ENCODE results near the gene CHST12. TPM values are rescaled to one million over a fixed set of nuclear protein-coding genes. Genes with fewer than 3 reads are reported as not detected.

CHST12 gene
- total and polyA plus RNA-seq, 2 donors (not counting 1 experiment from before 2014, with no cell fraction given): 25.4 to 27.1 TPM

Small RNAs within 50 kb of the gene (small RNA-seq; reads per million reads assigned to genes)
- not detected for gene AC004840.2 (ENCODE audit: insufficient read length, low read depth, low replicate concordance)

Other genes starting within 250 kb of the CHST12 start
- 106 and 110 TPM in 2 replicates for gene MAD1L1, start 170.7 kb upstream of the CHST12 start, total RNA-seq
- gene MAD1L1, start 170.7 kb upstream of the CHST12 start, polyA plus RNA-seq: 55.5 and 86.7 TPM in 2 replicates
- gene MRM2, start 161.4 kb upstream of the CHST12 start, total RNA-seq: 29.0 and 30.7 TPM in 2 replicates
- 9.2 and 9.6 TPM in 2 replicates for gene MRM2, start 161.4 kb upstream of the CHST12 start, polyA plus RNA-seq
- gene NUDT1, start 161.4 kb upstream of the CHST12 start, total RNA-seq: 20.3 and 22.9 TPM in 2 replicates
- gene NUDT1, start 161.4 kb upstream of the CHST12 start, polyA plus RNA-seq: 15.6 and 21.1 TPM in 2 replicates
- 126 and 144 TPM in 2 replicates for gene SNX8, start 89.2 kb upstream of the CHST12 start, total RNA-seq
- 27.6 and 64.4 TPM in 2 replicates for gene SNX8, start 89.2 kb upstream of the CHST12 start, polyA plus RNA-seq
- 146 and 152 TPM in 2 replicates for gene EIF3B, start 48.8 kb upstream of the CHST12 start, total RNA-seq
- gene EIF3B, start 48.8 kb upstream of the CHST12 start, polyA plus RNA-seq: 69.3 and 119 TPM in 2 replicates
- gene GRIFIN, start 72.8 kb downstream of the CHST12 start, total RNA-seq: not detected in 2 replicates
- gene GRIFIN, start 72.8 kb downstream of the CHST12 start, polyA plus RNA-seq: not detected in 2 replicates
- gene LFNG, start 116.2 kb downstream of the CHST12 start, total RNA-seq: 208 and 221 TPM in 2 replicates
- 56.1 and 73.3 TPM in 2 replicates for gene LFNG, start 116.2 kb downstream of the CHST12 start, polyA plus RNA-seq
- gene BRAT1, start 151.9 kb downstream of the CHST12 start, total RNA-seq: 36.8 and 40.7 TPM in 2 replicates
- 57.5 and 68.3 TPM in 2 replicates for gene BRAT1, start 151.9 kb downstream of the CHST12 start, polyA plus RNA-seq
- gene IQCE, start 155.4 kb downstream of the CHST12 start, total RNA-seq: 9.5 and 11.5 TPM in 2 replicates
- 1.9 and 3.5 TPM in 2 replicates for gene IQCE, start 155.4 kb downstream of the CHST12 start, polyA plus RNA-seq
- gene TTYH3, start 228.4 kb downstream of the CHST12 start, total RNA-seq: 45.5 and 48.6 TPM in 2 replicates
- 8.4 and 11.3 TPM in 2 replicates for gene TTYH3, start 228.4 kb downstream of the CHST12 start, polyA plus RNA-seq